ENCODE data around the gene DKK3. TPM values are rescaled to one million over a fixed set of nuclear protein-coding genes. Genes with fewer than 3 reads are reported as not detected.

Gene DKK3
- total and polyA plus RNA-seq, 2 of the 13 experiments (the other 11 are each of a cell fraction or from before 2014, with no cell fraction given), result 0.09 to 0.67 TPM

GRCh38 chr11:12050470-12051286, 42.3 kb upstream of the DKK3 start:
- no peak overlapping the region for H2AFZ ChIP-seq (ENCODE audit: low read length)
- intact Hi-C loops (cut with micrococcal nuclease; ENCODE audit: unreplicated experiment) (loop anchor here (10.0 kb wide), 1 partner anchor 64 kb away; the partner anchor contains the start of gene MICAL2), in situ Hi-C loops (cut with HindIII; ENCODE audit: extremely low pct_ligation_motif_present, low pct_unique_long_range_greater_than_20kb) (no loop called here)
- DNase-seq (ENCODE audit: low spot score) (no peak), FAIRE-seq (no peak), ATAC-seq (no peak; the same call in 2 of the 3 replicates)
- BruUV-seq (replicated peaks), result no TSS peak
- TF ChIP-seq ZSCAN29 (CRISPR knock-in tag; conservative IDR thresholded peaks at IDR 0.05) (no peak), HMGXB4 (CRISPR knock-in tag; IDR thresholded peaks at IDR 0.05; ENCODE audit: borderline replicate concordance in 1 of 2, low read depth in 1 of 2) (no peak), ZNF501 (CRISPR knock-in tag; IDR thresholded peaks at IDR 0.05) (no peak), HDAC1 (CRISPR knock-in tag; IDR thresholded peaks at IDR 0.05) (no peak), GRHL1 (CRISPR knock-in tag; conservative IDR thresholded peaks at IDR 0.05) (no peak), MTA3 (CRISPR knock-in tag; IDR thresholded peaks at IDR 0.05) (no peak), ZBTB46 (CRISPR knock-in tag; IDR thresholded peaks at IDR 0.05; ENCODE audit: borderline replicate concordance) (no peak), ZBTB42 (CRISPR knock-in tag; IDR thresholded peaks at IDR 0.05) (no peak), ZFP90 (CRISPR knock-in tag; IDR thresholded peaks at IDR 0.05; ENCODE audit: borderline replicate concordance) (no peak), NFYB (CRISPR knock-in tag; IDR thresholded peaks at IDR 0.05) (no peak), ZNF260 (CRISPR knock-in tag; IDR thresholded peaks at IDR 0.05; ENCODE audit: borderline replicate concordance, low read depth) (no peak), AHR (CRISPR knock-in tag; IDR thresholded peaks at IDR 0.05) (no peak), ZNF746 (CRISPR knock-in tag; IDR thresholded peaks at IDR 0.05) (no peak), RFX3 (CRISPR knock-in tag; IDR thresholded peaks at IDR 0.05) (no peak)
- WGBS (ENCODE audit: low lambda C conversion rate), result 19% methylated on average over 6 of the region's 10 CpGs
- H4K20me1 ChIP-seq (ENCODE audit: insufficient read depth, low read length), result no peaks in the 10 kb centered on the region
- ChIA-PET POLR2A (interaction anchor here (1.0 to 1.2 kb wide), 3 partner anchors 17 to 231 kb away, joined by 3 read pairs; no protein-coding TSS in a partner anchor), CTCF (ENCODE audit: low intra/inter-chr PET ratio, low total read pairs) (no interaction called here)
- no peaks in the 10 kb centered on the region for H3K9me3 ChIP-seq (ENCODE audit: low read length)
- no peak overlapping the region for H3K27ac ChIP-seq (ENCODE audit: extremely low read length, insufficient read depth, low read length)
- H3K4me3 ChIP-seq (replicated peaks in 1 of 3; ENCODE audit: insufficient read depth in 1 of 3, low read depth in 2 of 3, low read length in 3 of 3), result no peak overlapping the region
- peaks cover 45% of the 10 kb centered on the region for H3K4me1 ChIP-seq (ENCODE audit: insufficient read depth, low read length)
- H3K79me2 ChIP-seq (ENCODE audit: insufficient read depth, low read length), result no peaks in the 10 kb centered on the region
- peak overlapping the region; percentile 15 for H3K4me2 ChIP-seq (ENCODE audit: low read depth, low read length)
- H3K36me3 ChIP-seq (replicated peaks in 1 of 2; ENCODE audit: control insufficient read depth in 1 of 2, insufficient read depth in 2 of 2, low read length in 2 of 2), result no peaks in the 10 kb centered on the region
- H3K9ac ChIP-seq (ENCODE audit: insufficient read depth, low read depth, low read length), result no peak overlapping the region
- H3K27me3 ChIP-seq (ENCODE audit: control insufficient read depth in 1 of 2, insufficient read depth in 2 of 2, low read length in 2 of 2), result no peaks in the 10 kb centered on the region; a peak in 1 of 5 replicates

Measured in HepG2 (cell line).